Activated T-cell treated with anti-CD3 and anti-CD28 coated beads for 4 hours (primary cell): ENCODE measurements around the gene DDAH1.
"Not testable (repeated sequence)": the region's sequence is repeated elsewhere in the genome, so short reads cannot be mapped to it uniquely, and the experiment has no call there.

Experiments used
- DNase-seq: peaks from one replicate; pipeline ENCODE4 v3.0.0-alpha.2; 2020

DDAH1 gene

DNA sequence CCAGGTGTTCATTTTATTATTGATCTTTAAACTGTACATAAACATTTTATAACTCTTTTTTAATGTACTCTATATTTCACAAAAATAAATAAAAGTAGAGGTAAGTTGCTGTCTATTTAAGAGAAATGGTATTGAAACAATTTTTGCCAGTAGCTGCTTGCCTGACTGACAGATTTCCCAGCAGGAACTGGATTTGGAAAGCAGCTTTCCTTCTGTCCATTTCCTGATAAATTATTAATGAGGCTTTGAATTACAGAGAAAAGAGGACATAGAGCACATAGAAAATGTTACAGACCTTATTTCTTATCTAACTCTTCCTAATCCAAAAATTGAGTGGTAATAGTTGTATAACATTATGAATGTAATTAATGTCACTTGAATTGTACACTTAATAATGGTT, 108.8 kb downstream of the DDAH1 start:
- no peak for DNase-seq

DNA sequence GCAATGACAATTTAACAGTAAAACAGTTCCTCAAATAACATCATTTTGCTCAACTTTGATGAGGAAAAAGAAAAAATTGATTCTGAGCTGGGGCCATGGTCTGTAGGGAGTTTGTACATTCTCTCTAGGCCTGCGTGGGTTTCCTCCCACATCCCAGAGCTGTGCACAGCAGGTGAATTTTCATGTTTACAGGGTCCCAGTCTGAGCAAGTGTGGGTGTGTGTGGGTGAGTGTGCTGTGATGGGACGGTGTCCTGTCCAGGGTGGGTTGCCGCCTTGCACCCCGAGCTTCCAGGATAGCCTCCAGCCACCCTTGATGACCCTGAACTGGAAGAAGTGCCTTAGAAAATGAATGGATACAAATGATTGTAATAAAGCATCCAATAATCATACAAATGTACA, 112.9 kb downstream of the DDAH1 start:
- DNase-seq, result no peak

DNA sequence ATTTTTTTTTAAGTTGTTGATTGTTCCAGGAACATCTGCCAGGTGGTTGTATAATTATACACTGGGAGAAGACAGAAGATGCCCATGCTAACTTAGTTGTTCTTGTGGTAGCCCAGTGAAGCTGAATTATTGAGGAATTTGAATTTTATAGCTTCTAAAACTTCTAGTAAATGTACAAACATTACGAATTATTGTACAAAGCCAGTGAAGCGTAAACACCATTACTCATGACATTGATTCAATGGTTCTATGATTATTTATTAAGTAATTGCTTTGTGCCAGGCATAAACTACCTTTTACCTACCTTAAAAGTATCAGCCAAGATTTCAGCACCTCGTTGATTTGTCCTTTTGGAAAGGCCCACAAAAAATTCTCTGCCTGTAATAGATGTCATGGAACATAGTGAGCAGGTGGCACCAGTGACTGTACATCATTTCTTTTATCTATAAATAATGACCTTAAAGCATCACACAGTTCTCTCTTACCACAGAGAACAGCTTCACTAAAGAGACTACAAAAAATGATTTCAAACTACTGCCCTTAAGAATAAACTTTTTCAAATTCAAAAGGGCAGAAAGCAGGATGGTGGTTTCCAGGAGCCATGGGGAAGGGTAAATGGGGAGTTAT, 113.6 kb downstream of the DDAH1 start:
- DNase-seq, result no peak

DNA sequence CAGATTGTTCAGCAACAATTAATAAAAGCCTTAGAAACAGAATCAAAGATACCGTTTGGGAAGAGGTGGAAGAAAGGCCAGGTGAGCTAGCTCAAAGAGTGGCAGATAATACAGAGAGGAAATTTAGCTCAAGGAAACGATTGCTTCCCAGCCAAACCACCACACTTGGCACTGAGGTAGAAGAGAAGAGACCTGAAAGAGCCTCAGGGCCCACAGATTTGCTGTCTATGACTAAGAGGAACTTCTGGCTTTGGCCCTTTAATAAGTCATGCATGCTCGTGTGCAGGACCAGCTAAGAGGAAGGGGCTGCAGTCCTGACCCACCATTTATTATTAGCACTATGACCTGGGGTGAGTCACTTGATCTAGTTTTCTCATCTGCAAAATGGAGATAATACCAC, 115.7 kb downstream of the DDAH1 start:
- DNase-seq, result no peak

DNA sequence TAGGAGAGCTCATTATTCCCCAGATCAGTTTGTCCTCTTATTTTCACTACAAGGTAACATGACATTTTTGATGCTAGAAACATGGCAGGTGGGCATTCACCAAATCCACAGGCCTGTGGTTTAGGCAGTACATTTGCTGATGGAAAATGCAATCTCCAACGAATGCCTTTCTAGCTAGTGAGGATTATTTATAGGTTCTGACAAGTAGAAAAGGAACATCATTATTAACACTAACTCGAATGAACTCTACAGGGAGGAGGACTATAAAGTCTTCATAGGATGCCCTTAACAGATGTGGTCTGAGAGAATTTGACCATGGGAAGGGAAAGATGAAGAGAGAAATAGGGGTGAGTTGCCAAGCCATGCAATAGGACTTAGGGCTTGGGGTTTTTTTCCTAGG, 117.1 kb downstream of the DDAH1 start:
- no peak for DNase-seq

DNA sequence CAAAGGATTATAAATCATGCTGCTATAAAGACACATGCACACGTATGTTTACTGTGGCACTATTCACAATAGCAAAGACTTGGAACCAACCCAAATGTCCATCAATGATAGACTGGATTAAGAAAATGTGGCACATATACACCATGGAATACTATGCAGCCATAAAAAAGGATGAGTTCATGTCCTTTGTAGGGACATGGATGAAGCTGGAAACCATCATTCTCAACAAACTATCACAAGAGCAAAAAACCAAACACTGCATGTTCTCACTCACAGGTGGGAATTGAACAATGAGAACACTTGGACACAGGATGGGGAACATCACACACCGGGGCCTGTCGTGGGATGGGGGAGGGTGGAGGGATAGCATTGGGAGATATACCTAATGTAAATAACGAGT, 117.7 kb downstream of the DDAH1 start:
- not testable (repeated sequence) for DNase-seq

DNA sequence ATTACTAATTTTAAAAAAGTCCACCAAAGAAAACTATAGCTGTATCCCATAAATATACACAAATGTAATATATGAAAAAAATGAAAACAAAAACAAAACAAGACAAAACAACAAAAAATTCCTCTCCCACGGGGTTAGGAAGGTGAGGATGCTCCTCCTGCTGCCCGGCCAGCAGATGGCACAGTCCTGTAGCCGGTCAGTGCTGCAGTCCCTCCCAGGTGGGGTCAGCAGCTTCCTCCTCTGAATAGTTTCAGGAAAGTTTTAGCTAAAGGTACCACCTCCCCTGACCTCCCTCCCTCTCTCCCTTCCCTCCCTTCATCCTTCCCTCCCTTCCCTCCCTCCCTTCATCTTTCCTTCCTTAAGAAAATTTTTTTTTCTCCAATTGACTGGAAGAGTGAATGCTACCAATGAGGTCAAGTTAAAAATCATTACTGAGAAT, 120.7 kb downstream of the DDAH1 start:
- no peak for DNase-seq

DNA sequence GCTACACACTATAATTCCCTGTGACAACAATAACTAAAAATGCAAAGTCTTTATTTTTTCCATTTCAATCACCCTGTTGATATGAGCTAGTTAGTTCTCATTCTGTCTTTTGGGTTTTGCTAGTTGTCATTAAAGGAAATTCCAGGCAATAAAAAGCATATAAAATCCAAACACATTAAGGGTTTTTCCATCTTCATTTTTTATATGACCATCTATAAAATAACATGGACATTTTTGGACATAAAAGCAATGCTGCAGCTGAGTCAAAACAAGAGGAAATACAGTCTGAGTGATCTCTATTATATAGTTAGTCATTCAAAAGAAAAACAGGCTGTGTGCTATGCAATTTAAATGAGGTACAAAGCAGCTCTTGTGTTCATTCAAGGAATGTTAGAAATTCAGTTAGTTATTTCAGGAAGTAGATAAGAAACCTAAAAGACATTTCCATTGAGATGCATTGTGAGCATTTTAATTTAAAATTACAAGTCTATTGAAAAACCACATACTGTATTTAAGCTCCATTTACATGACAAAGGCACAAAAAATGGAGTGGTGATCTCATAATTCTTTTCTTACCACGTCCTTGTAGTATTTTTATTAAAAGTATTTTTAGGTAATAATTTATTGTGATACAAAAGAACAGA, 121.2 kb downstream of the DDAH1 start:
- DNase-seq, result no peak

DNA sequence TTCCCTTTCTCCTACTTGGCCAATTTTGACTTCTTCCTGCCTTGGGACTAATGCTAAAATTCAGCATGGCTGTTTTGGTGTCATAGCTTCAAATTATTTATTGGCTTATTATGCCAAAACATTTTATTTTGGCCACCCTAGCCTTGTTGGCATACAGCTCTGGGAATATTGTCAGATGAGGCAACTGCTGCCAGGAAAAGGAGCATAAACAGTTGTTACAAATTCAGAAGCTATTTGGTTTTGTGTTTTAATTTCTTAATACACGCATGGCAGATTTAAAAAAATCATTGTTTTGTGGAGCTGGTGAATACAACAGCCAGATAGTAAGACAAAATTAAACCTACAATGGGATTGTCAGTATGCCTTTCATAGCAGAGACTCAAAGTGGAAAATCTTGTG, 121.7 kb downstream of the DDAH1 start:
- no peak for DNase-seq

DNA sequence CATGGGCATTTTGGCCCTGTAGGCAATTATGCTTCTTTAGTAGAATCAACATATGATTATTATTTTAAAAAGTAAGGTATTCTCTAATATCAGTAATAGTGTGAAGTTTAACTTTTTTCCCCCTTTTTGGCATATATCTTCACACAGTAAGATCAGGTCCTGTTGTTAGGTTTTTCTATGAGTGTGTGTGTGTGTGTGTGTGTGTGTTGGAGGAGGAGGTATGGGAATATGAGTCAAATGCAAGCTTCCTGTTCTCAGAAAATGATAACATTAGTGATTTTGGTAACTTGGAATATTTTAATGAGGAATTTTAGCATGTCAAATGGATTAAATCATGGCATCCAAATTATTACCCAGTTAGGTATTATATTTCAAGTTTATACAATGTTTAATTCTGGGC, 122.8 kb downstream of the DDAH1 start:
- no peak for DNase-seq

DNA sequence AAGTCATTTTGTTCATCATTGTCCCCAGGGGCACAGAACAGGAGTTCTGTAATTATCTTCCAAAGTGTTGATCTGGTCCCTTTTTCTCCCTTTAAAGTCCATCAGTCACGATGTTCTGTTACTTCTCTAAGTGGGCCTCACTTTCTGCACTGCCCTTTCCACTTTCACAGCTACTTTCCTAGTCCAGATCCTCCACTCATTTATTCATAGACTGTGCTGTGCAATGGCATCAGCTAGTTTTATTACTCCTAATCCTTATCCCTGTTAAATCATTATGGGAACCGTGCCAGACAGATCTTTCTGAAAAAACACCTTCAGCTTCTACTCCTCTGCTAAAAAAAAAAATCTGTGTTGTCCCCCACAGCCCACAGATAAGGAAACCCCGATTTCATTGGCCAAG, 124.5 kb downstream of the DDAH1 start:
- DNase-seq, result no peak

DNA sequence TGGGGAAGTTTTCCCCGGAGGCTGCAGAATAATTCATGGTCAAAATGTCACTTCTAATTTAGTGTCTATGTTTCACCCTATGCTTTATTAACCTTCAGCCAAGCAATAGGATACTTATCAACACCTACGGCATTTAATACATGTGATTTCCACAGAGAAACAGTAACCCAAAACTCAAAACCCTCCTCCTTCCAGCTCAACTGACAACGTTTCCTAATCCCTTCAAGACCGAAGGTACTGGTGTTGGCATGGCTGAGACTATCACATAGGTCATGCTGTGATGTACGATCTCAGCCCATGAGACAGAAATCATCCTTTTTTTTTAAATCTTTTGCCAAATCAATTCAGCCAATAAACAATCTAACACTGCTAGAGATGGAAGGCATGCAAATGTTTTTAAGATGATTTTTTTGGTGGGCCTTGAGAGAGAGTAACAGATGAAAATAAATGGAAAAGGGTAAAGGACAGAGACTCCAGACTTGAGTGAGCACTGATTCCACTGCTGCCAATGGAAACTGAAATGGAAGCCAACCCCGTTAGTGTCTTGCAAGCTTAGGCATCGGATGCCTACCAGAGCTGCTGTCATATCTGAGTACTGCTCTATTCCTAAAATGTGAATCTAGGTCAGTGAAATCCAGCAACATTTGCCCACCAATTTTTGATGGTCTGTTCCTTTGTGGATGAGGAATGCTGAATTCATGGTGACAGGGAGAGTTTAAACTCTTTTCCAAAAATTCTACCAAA, 125.1 kb downstream of the DDAH1 start:
- DNase-seq, result no peak

DNA sequence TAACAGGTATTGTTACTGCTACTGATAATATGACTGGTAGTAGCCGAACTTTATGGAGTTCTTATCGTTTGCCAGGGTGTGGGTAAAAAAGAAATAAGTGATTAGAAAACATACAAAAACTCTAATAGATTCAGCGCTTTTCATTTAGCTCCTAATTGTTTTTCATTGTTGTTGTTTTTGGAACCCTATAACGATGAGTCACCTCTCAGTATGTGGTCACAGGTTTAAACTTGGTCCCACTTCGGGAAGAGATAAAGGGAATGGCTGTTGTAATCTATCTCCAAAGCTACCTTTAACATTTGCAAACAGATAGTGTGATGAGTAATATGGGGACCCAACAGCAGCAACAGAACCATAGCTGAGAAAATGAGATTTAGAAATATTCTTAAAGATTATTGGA, 125.9 kb downstream of the DDAH1 start:
- DNase-seq, result no peak

DNA sequence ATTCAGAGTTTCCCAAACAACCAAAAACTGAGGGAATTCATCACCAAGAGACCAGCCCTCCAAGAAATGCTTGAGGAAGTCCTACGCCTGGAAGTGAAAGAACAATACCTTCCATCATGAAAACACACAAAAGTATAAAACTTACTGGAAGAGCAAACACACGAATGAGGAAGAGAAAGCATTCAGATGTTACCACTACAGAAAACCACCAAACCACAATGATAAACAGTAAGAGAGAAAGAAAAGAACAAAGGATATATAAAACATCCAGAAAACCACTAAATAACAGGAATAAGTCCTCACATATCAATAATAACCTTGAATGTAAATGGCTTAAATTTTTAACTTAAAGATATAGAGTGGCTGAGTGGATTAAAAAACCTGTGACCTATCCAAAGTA, 130.0 kb downstream of the DDAH1 start:
- DNase-seq, result no peak

DNA sequence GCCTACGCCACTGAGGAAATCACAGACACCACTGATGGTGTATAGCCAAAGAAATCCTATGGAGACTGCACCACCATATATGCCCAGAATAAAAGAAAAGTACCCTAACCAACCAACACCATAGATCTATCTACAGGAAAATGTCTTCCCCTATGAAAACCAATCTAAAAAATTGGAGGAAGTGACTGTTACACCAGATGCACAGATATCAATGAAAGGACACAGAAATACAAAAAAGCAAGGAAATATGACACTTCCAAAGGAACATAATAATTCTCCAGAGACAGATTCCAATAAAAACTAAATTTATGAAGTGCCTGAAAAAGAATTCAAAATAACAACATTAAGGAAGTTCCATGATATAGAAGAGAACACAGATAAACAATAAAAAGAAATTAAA, 131.8 kb downstream of the DDAH1 start:
- no peak for DNase-seq

DNA sequence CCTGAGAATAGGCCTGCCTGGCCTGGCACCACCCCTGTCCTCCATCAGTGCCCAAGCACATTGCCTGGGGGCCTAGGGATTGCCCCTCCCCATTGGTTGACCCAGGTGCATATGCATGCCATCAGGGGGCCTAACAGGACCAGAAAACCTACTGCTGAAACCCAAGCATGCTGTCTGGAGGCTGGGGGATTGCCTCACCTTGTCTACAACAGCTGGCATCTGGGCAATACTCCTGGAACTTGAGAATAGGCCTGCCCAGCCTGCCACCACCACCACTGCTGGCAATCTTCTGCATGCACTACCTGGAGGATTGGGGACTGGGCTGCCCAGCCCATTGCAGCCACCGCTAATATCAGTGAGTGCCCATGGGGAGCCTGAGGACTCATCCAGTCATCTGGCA, 132.4 kb downstream of the DDAH1 start:
- no peak for DNase-seq

DNA sequence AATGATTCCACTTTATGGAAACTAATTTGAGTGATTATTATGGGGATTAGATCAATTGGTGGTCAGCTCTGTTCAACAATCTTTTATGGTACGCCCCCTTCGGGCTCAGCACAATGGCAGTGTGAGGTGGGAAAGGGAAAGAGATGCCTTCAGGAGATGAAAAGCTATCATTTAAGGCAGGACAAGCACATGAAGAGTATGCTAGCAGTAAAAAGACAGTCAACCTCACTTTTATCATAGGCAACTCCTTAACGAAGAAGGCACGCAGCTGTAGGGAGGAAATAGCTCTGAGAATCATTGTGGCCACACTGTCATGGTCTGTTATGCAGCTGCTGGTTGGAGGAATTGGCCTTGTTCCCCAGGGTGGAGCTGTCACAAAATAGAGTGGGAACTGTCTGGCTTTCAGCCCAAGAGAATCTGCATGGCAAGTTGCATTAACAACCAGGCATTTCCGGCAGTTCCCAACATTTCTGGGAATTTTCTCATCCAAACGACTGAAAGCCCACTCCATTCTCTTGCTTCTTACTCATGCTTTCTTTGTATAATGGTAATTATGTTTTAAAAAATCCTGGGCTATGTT, 134.2 kb downstream of the DDAH1 start:
- DNase-seq, result no peak

DNA sequence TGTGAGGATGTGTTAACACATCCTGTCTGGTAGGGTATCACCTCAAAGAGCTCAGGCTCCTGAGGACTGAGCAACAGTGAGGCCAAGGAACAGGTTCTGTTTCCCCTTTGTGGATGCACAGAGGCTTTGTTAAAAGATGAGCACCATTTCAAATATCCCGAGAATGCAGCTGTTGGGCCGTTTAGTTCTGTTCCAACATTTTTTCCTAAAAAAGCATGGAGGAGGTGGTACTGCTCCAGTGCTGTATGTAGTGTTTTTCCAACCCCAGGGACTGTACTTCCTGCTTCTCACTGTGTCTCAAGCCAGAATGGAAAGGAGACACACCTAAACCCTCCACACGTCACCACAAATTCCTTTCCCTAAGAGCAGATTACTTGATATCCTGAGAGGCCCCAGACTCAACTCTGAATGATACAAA, 134.7 kb downstream of the DDAH1 start:
- no peak for DNase-seq

DNA sequence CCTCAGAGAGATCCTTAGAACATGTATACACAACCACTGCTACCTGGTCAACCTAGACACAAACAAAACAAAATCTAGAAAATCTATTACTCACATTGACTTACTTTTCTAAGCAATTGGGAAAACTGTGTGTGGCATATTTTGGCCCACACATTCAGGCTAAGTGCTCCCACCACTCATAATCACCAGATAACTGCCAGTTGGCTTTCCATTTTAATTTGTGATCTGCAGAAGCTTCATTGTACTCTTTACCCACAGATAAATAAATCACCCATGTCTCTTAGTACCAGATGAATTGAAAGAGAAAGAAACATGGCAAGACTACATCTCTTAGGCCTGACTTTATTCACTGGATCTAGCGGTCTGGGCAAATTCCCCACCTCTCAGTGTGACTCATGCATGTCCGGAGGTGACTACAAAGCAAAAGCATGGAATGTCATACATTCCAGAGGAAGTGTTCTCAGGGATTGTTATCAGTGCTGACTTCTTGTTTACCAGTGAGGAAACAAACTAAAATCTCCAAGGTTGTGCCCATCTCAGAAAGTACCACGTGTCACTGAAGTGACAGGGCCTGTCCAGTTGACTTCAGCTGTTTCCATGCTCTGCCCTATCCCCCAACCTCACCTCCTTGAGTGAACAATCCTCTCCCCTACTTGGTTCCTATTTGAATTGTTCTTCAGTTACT, 136.1 kb downstream of the DDAH1 start:
- no peak for DNase-seq

DNA sequence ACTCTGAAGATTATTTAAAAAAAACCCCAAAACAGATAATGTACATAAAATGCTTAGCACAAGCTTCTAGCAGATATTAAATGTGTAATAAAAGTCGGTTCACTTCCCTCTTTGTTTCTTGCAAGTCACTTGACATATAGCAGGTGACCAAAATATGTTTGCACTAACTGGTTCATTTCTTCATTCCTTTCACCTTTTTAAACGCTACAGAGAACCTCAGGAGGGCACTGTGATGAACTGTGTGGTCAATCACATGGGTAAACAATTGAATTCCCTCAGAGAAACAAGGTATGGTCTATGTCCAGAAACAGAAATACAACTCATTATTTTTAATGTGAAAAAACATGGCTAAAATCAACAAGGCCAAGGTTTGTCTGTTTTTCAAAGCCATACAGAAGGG, 137.2 kb downstream of the DDAH1 start:
- no peak for DNase-seq

DNA sequence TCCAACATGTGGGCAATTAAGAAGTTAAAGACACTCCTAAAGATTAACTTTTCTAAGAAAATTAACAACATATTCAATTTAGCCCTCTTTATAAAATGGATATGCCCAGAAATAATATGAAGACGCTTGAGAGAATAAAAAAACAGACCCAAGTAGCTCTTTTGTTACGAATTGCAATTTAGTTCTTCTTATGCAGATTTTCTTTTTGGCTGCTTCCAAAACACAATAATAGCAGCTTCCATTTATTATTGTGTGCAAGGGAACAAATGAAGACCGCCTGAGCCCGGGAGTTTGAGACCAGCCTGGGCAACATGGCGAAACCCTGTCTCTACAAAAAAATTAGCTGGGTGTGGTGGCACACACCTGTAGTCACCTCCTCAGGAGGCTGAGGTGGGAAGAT, 138.1 kb downstream of the DDAH1 start:
- no peak for DNase-seq

DNA sequence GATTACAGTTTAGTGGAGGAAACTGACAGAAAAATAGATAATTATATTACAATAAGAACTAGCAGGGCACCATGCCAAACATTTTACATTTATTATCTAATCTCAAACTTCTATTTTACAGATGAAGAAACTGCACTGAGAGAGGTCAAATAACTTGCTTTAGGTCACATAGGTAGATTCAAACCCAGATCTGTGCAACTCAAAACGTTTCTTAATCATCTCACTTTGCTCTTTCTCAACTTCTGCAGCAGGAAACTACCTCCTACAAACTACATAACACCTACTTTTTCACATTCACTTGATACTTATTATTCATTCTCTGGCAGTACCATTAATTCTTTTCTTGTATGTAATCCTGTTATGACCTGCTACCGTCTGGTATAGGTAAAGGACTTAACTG, 138.6 kb downstream of the DDAH1 start:
- no peak for DNase-seq

DNA sequence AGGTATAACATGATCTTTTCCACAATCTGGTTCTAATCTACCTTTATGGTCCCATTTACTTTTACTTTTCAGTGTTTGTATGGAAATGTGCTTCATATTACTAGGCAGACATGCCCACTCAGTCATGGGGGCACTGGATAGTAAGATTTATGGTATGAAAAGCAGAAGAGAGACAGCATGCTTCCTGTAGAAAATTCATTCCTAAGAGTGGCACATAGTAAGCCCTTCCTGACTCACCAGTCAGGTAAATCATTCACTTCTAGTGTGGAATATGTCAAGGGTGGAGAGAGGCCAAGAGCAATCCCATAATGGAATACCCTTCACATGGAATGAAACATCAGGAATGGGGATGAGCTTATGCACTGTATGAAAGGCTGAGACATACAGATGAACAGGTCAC, 139.0 kb downstream of the DDAH1 start:
- no peak for DNase-seq

DNA sequence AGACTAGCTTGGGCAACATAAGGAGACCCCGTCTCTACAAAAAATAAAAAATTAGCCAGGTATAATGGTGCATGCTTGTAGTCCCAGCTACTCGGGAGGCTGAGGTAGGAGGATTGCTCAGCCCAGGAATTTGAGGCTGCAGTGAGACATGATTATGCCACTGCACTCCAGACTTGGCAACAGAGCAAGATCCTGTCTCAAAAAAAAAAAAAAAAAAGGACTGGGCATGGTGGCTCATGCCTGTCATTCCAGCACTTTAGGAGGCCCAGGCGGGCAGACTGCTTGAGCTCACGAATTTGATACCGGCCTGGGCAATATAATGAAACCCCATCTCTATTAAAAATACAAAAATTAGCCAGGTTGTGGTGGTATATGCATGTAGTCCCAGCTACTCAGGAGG, 141.2 kb downstream of the DDAH1 start:
- no peak for DNase-seq
